ENCODE data around the gene DBH. TPM values are rescaled to one million over a fixed set of nuclear protein-coding genes. Genes with fewer than 3 reads are reported as not detected.

Gene DBH
- total RNA-seq, 1 experiment from 2014 or later: not detected

DNA sequence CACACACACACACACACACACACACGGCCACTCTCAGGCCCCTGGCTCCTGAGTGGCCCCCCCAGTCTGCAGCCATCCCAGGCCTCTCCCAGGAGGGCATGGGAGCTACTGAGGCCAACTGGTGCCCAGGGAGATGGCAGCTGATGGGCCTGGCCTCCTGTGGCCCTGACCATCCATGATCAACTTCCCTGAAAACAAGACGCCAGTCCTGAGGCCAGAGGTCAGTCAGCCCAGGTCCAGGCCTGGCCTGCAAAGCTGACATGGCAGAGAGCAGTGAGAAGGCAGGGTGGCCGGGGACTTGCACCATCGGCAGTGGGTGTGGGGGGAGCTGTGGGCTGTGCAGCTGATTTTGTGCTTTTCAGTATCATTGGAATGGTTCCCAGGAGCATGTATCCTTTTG lies 55.0 kb downstream of the DBH start:
- peaks cover 66% of the 10 kb centered on the region for H3K27me3 Mint-ChIP-seq (ENCODE audit: insufficient read depth, unreplicated experiment)
- no TSS peak for BruUV-seq (replicated peaks)
- no peak overlapping the region for H3K27ac Mint-ChIP-seq (ENCODE audit: low read depth, unreplicated experiment)
- H3K4me1 Mint-ChIP-seq (ENCODE audit: insufficient read depth, unreplicated experiment): no peaks in the 10 kb centered on the region
- POLR2A ChIA-PET: interaction anchor here (0.8 kb wide), 1 partner anchor 109 kb away, joined by 3 read pairs; no protein-coding TSS in a partner anchor
- TF ChIP-seq CTCF (IDR thresholded peaks at IDR 0.05; ENCODE audit: unreplicated experiment): no peak
- no peaks in the 10 kb centered on the region for H3K9me3 Mint-ChIP-seq (ENCODE audit: unreplicated experiment)
- DNase-seq (ENCODE audit: unreplicated experiment): no peak
- CTCF ChIA-PET: interaction anchor here (0.6 to 0.7 kb wide), 2 partner anchors 51 to 177 kb away, joined by 3 read pairs; no protein-coding TSS in a partner anchor
- intact Hi-C loops (cut with micrococcal nuclease): no loop called here
- no peak overlapping the region for H3K4me3 Mint-ChIP-seq (ENCODE audit: unreplicated experiment)
- H3K36me3 Mint-ChIP-seq (ENCODE audit: insufficient read depth, unreplicated experiment): peaks cover 6% of the 10 kb centered on the region

DNA sequence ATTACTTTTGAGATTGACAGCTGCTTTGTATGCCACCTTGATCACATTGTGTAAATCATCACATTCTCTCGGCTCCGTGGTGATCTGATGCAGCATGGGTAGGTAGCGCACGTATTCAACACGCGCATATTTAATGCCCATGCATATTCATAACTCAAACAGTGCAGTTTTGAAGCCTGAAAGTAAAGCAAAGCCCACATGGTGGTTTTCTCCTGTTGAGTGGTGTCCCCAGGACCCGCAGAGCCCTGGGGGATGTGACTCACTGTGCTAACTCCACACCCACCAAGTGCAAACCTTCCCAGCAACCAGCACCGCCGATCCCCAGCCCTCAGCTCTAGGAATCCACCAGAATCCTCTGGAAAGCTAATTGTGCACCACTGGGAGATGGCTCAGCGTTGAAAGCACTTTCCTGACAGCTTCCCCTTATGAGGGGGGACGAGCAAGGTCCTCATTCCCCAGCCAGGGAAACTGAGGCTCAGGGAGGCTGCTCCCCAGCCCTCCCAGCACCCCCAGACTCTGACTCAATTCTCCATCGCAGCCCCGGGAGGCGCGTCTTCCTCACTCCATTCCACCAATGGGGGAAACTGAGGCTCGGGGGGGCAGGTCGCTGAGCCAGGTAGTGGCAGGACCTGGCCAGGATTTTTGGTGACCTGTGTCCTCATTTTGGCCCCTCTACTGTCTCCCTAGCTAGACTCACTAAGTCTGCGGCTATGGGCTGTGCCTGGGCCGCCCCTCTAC lies 55.6 kb downstream of the DBH start:
- CTCF ChIA-PET: interaction anchor here (0.6 to 0.7 kb wide), 3 partner anchors 50 to 527 kb away, joined by 3 to 4 read pairs (median 3); no protein-coding TSS in a partner anchor
- intact Hi-C loops (cut with micrococcal nuclease): no loop called here
- DNase-seq (ENCODE audit: unreplicated experiment): no peak
- POLR2A ChIA-PET: interaction anchor here (0.8 kb wide), 1 partner anchor 110 kb away, joined by 3 read pairs; no protein-coding TSS in a partner anchor
- H3K27me3 Mint-ChIP-seq (ENCODE audit: insufficient read depth, unreplicated experiment): peaks cover 66% of the 10 kb centered on the region
- no peak for TF ChIP-seq CTCF (IDR thresholded peaks at IDR 0.05; ENCODE audit: unreplicated experiment)
- BruUV-seq (replicated peaks): no TSS peak
- H3K36me3 Mint-ChIP-seq (ENCODE audit: insufficient read depth, unreplicated experiment): peaks cover 6% of the 10 kb centered on the region
- H3K4me1 Mint-ChIP-seq (ENCODE audit: insufficient read depth, unreplicated experiment): no peaks in the 10 kb centered on the region
- H3K4me3 Mint-ChIP-seq (ENCODE audit: unreplicated experiment): no peak overlapping the region
- no peak overlapping the region for H3K27ac Mint-ChIP-seq (ENCODE audit: low read depth, unreplicated experiment)
- no peaks in the 10 kb centered on the region for H3K9me3 Mint-ChIP-seq (ENCODE audit: unreplicated experiment)

GRCh38 chr9:133692364-133692985 lies 56.3 kb downstream of the DBH start:
- no peak overlapping the region for H3K4me3 Mint-ChIP-seq (ENCODE audit: unreplicated experiment)
- peaks cover 6% of the 10 kb centered on the region for H3K36me3 Mint-ChIP-seq (ENCODE audit: insufficient read depth, unreplicated experiment)
- no TSS peak for BruUV-seq (replicated peaks)
- intact Hi-C loops (cut with micrococcal nuclease): no loop called here
- no peak for DNase-seq (ENCODE audit: unreplicated experiment)
- POLR2A ChIA-PET: no interaction called here
- peaks cover 73% of the 10 kb centered on the region for H3K27me3 Mint-ChIP-seq (ENCODE audit: insufficient read depth, unreplicated experiment)
- CTCF ChIA-PET: interaction anchor here (0.5 kb wide), 1 partner anchor 1935 kb away, joined by 5 read pairs; no protein-coding TSS in a partner anchor
- no peak for TF ChIP-seq CTCF (IDR thresholded peaks at IDR 0.05; ENCODE audit: unreplicated experiment)
- H3K4me1 Mint-ChIP-seq (ENCODE audit: insufficient read depth, unreplicated experiment): no peaks in the 10 kb centered on the region
- H3K9me3 Mint-ChIP-seq (ENCODE audit: unreplicated experiment): no peaks in the 10 kb centered on the region
- no peak overlapping the region for H3K27ac Mint-ChIP-seq (ENCODE audit: low read depth, unreplicated experiment)

DNA sequence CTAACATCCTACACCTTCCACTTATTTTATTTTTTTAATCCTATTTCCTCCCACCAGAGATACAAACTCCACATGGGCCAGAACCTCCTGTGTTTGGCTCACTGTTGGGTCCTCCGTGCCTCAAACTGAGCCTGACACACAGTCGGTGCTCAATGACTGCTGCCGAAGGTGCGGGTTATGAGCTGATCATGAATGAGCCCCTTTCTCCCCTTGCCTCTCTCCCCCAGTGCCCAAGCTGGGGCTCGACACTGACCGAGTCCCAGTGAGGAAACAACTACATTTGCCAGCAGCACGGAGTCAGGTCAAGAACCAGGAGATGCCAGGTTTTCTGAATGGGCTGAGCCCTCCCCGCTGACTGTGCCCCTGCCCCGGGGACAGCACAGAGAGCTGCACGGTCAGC lies 57.0 kb downstream of the DBH start:
- ChIA-PET POLR2A (no interaction called here), CTCF (interaction anchor here (1.3 kb wide), 1 partner anchor 16 kb away, joined by 4 read pairs; no protein-coding TSS in a partner anchor)
- no peaks in the 10 kb centered on the region for H3K9me3 Mint-ChIP-seq (ENCODE audit: unreplicated experiment)
- H3K4me1 Mint-ChIP-seq (ENCODE audit: insufficient read depth, unreplicated experiment): no peaks in the 10 kb centered on the region
- no peak overlapping the region for H3K27ac Mint-ChIP-seq (ENCODE audit: low read depth, unreplicated experiment)
- no peak for TF ChIP-seq CTCF (IDR thresholded peaks at IDR 0.05; ENCODE audit: unreplicated experiment)
- intact Hi-C loops (cut with micrococcal nuclease): no loop called here
- BruUV-seq (replicated peaks): no TSS peak
- no peak overlapping the region for H3K4me3 Mint-ChIP-seq (ENCODE audit: unreplicated experiment)
- H3K27me3 Mint-ChIP-seq (ENCODE audit: insufficient read depth, unreplicated experiment): peaks cover 73% of the 10 kb centered on the region
- no peak for DNase-seq (ENCODE audit: unreplicated experiment)
- H3K36me3 Mint-ChIP-seq (ENCODE audit: insufficient read depth, unreplicated experiment): peaks cover 6% of the 10 kb centered on the region

Measured in MCF 10A (cell line).